Liver (tissue), 9 donors: ENCODE data around the gene CYLD. TPM values are rescaled to one million over a fixed set of nuclear protein-coding genes. Genes with fewer than 3 reads are reported as not detected.

Experiments
- DNase-seq: peaks from one replicate; pipeline ENCODE4 v3.0.0-alpha.2; 2017; ENCODE audit warnings: low spot score
- H3K27ac ChIP-seq, 2 donors: one replicate each; pipeline ENCODE4 v1.7.0; 2013; ENCODE audit warnings: inconsistent platforms in 2 of 2, low read length in 2 of 2, control low read depth in 1 of 2, low read depth in 1 of 2, mild to moderate bottlenecking in 1 of 2
- H3K27me3 ChIP-seq, 4 donors: one replicate each; pipeline versions ENCODE4 v1.6.1 to v1.7.0; 2013; ENCODE audit warnings: low read length in 3 of 4, inconsistent platforms in 1 of 4, mild to moderate bottlenecking in 1 of 4, moderate library complexity in 1 of 4; ENCODE audit not compliant: control insufficient read depth in 4 of 4, insufficient read depth in 4 of 4
- H3K36me3 ChIP-seq, 4 donors: one replicate each; pipeline versions ENCODE4 v1.6.1 to v1.7.0; 2013; ENCODE audit warnings: low read length in 3 of 4, mild to moderate bottlenecking in 3 of 4, low read depth in 1 of 4, moderate library complexity in 1 of 4; ENCODE audit not compliant: control insufficient read depth in 4 of 4, insufficient read depth in 3 of 4
- H3K4me1 ChIP-seq, 4 donors: one replicate each; pipeline versions ENCODE4 v1.6.1 to v1.7.0; 2013; ENCODE audit warnings: low read length in 3 of 4, mild to moderate bottlenecking in 3 of 4, moderate library complexity in 1 of 4; ENCODE audit not compliant: control insufficient read depth in 4 of 4, insufficient read depth in 4 of 4
- H3K4me3 ChIP-seq, 3 donors: one replicate each; pipeline versions ENCODE4 v1.6.1 to v1.7.0; 2013; ENCODE audit warnings: low read length in 3 of 3, control low read depth in 1 of 3, low read depth in 1 of 3, mild to moderate bottlenecking in 1 of 3
- H3K9ac ChIP-seq, 2 donors: one replicate each; pipeline ENCODE4 v1.7.0; 2013; ENCODE audit warnings: low read length in 2 of 2, mild to moderate bottlenecking in 2 of 2, moderate library complexity in 2 of 2, control low read depth in 1 of 2, low read depth in 1 of 2
- H3K9me3 ChIP-seq, 4 donors: one replicate each; pipeline versions ENCODE4 v1.6.1 to v1.7.0; 2013; ENCODE audit warnings: low read length in 3 of 4; ENCODE audit not compliant: control insufficient read depth in 4 of 4
- FOXA1 ChIP-seq: IDR thresholded peaks from 2 replicates; pipeline ENCODE4 v1.6.1; 2016; ENCODE audit warnings: antibody characterized with exemption
- FOXA2 ChIP-seq: IDR thresholded peaks from 2 replicates; pipeline ENCODE4 v1.6.1; 2016; ENCODE audit warnings: antibody characterized with exemption
- GABPA ChIP-seq, 2 donors: IDR thresholded peaks in 1 of 2; conservative IDR thresholded peaks in 1 of 2; 2 replicates each; pipeline ENCODE4 v1.6.1; 2016; ENCODE audit warnings: antibody characterized with exemption in 2 of 2, mild to moderate bottlenecking in 1 of 2, moderate library complexity in 1 of 2
- HNF4A ChIP-seq, 2 donors: conservative IDR thresholded peaks; 2 replicates each; pipeline ENCODE4 v1.6.1; 2016; ENCODE audit warnings: antibody characterized with exemption in 2 of 2, mild to moderate bottlenecking in 2 of 2
- HNF4G ChIP-seq: IDR thresholded peaks from 2 replicates; pipeline ENCODE4 v1.6.1; 2016; ENCODE audit warnings: antibody characterized with exemption
- JUND ChIP-seq, 2 donors: IDR thresholded peaks; 2 replicates each; pipeline ENCODE4 v1.6.1; 2016; ENCODE audit warnings: antibody characterized with exemption in 2 of 2
- MAX ChIP-seq: IDR thresholded peaks from 2 replicates; pipeline ENCODE4 v1.6.1; 2016; ENCODE audit warnings: antibody characterized with exemption
- NR2F2 ChIP-seq: IDR thresholded peaks from 2 replicates; pipeline ENCODE4 v1.6.1; 2016; ENCODE audit warnings: antibody characterized with exemption
- RAD21 ChIP-seq, 2 donors: IDR thresholded peaks; 2 replicates each; pipeline ENCODE4 v1.6.1; 2016; ENCODE audit warnings: antibody characterized with exemption in 2 of 2, mild to moderate bottlenecking in 2 of 2
- RXRA ChIP-seq, 2 donors: IDR thresholded peaks; 2 replicates each; pipeline ENCODE4 v1.6.1; 2017 to 2018; ENCODE audit warnings: antibody characterized with exemption in 2 of 2, mild to moderate bottlenecking in 1 of 2
- SP1 ChIP-seq: IDR thresholded peaks from 2 replicates; pipeline ENCODE4 v1.6.1; 2018; ENCODE audit warnings: antibody characterized with exemption, mild to moderate bottlenecking
- TAF1 ChIP-seq: conservative IDR thresholded peaks from 2 replicates; pipeline ENCODE4 v1.6.1; 2016; ENCODE audit warnings: antibody characterized with exemption, mild to moderate bottlenecking
- YY1 ChIP-seq: IDR thresholded peaks from 2 replicates; pipeline ENCODE4 v1.6.1; 2016; ENCODE audit warnings: antibody characterized with exemption, mild to moderate bottlenecking
- whole genome bisulfite sequencing: extraction: QIAGEN DNeasy Blood & Tissue Kit; methylation state at CpG from one replicate; pipeline ENCODE4 v1.1.7; 2013; 5-methylcytosine and 5-hydroxymethylcytosine counted together
- polyA plus RNA-seq, 2 donors: library from polyadenylated mRNA; stranded (reverse) in 1 of 2; unstranded in 1 of 2; fragments of 200-250 nt in 1 of 2; fragments of >200 nt in 1 of 2; fragmentation: Nextera tagmentation in 1 of 2; extraction: Ambion mirVana in 1 of 2; gene quantifications; one replicate each; pipeline versions ENCODE4 v1.2.1 to v1.2.3, GENCODE V29; 2013 to 2015
- total RNA-seq, 2 donors: library from RNA; depleted of rRNA; stranded (reverse); fragments of >200 nt; gene quantifications; one replicate each; pipeline ENCODE4 v1.2.3, GENCODE V29; 2014
- TF ChIP-seq, protein P1 (sequence below): fragments of 150-350 bp; IDR thresholded peaks from 2 replicates; pipeline ENCODE4 v1.5.1; 2017; ENCODE audit warnings: improper control_type of control experiment, low read depth, low read length; ENCODE audit not compliant: missing input control
- TF ChIP-seq, protein P2 (sequence below): IDR thresholded peaks from 2 replicates; pipeline ENCODE4 v1.6.1; 2016; ENCODE audit warnings: antibody characterized with exemption
- donor health status: healthy.
- donor health status: healthy.
- donor health status: healthy.
- donor health status: healthy.
- donor health status: healthy.

Gene CYLD
- total and polyA plus RNA-seq, 4 donors = 8.2 to 42.7 (median 13.8) TPM

GRCh38 chr16:50797456-50797855 lies 55.6 kb downstream of the CYLD start:
- no peak for DNase-seq
- Histone ChIP-seq H3K9me3 (no peaks in the 10 kb centered on the region), H3K9ac (no peak overlapping the region), H3K36me3 (peaks cover 2 to 53% (median 34%) of the 10 kb centered on the region in 4 donors), H3K4me3 (no peak overlapping the region), H3K27ac (no peak overlapping the region), H3K27me3 (no peaks in the 10 kb centered on the region), H3K4me1 (no peaks in the 10 kb centered on the region)
- 98% methylated on average over 2 of the region's 2 CpGs for WGBS
- TF ChIP-seq SP1 = no peak
- TF ChIP-seq, protein P1, sequence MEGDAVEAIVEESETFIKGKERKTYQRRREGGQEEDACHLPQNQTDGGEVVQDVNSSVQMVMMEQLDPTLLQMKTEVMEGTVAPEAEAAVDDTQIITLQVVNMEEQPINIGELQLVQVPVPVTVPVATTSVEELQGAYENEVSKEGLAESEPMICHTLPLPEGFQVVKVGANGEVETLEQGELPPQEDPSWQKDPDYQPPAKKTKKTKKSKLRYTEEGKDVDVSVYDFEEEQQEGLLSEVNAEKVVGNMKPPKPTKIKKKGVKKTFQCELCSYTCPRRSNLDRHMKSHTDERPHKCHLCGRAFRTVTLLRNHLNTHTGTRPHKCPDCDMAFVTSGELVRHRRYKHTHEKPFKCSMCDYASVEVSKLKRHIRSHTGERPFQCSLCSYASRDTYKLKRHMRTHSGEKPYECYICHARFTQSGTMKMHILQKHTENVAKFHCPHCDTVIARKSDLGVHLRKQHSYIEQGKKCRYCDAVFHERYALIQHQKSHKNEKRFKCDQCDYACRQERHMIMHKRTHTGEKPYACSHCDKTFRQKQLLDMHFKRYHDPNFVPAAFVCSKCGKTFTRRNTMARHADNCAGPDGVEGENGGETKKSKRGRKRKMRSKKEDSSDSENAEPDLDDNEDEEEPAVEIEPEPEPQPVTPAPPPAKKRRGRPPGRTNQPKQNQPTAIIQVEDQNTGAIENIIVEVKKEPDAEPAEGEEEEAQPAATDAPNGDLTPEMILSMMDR = no peak
- TF ChIP-seq MAX = no peak
- no peak for TF ChIP-seq YY1
- TF ChIP-seq RXRA (IDR thresholded peaks at IDR 0.05) = no peak
- TF ChIP-seq, protein P2, sequence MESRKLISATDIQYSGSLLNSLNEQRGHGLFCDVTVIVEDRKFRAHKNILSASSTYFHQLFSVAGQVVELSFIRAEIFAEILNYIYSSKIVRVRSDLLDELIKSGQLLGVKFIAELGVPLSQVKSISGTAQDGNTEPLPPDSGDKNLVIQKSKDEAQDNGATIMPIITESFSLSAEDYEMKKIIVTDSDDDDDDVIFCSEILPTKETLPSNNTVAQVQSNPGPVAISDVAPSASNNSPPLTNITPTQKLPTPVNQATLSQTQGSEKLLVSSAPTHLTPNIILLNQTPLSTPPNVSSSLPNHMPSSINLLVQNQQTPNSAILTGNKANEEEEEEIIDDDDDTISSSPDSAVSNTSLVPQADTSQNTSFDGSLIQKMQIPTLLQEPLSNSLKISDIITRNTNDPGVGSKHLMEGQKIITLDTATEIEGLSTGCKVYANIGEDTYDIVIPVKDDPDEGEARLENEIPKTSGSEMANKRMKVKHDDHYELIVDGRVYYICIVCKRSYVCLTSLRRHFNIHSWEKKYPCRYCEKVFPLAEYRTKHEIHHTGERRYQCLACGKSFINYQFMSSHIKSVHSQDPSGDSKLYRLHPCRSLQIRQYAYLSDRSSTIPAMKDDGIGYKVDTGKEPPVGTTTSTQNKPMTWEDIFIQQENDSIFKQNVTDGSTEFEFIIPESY = no peak
- no peak for TF ChIP-seq GABPA (IDR thresholded peaks at IDR 0.05 in 1 of 2, conservative IDR thresholded peaks at IDR 0.05 in 1 of 2)
- no peak for TF ChIP-seq TAF1

DNA sequence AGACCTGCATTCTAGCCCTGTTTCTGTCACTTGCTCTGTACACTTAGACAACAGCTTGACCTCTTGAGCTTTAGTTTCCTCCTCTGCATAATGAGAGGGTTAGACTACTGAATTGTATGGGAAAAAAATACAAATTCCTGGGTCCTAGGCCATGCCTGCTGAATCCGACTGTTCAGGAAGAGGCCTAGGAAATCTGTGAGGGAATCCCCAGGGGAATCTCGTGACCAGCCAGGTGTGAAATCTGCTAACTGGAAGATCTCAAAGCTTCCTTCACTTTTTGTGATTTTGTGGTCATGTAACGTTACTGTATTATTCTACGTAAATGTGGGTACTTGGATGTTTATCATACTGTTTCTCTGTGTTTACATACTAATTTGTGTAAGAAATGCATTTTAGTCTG lies 58.2 kb downstream of the CYLD start:
- DNase-seq = no peak

GRCh38 chr16:50801036-50801435 lies 59.1 kb downstream of the CYLD start:
- Histone ChIP-seq H3K27me3 (no peaks in the 10 kb centered on the region), H3K4me3 (no peak overlapping the region), H3K9ac (no peak overlapping the region), H3K27ac (no peak overlapping the region), H3K36me3 (peaks cover 2 to 22% (median 14%) of the 10 kb centered on the region in 4 donors), H3K9me3 (no peaks in the 10 kb centered on the region), H3K4me1 (peaks cover 0 to 13% (median 5%) of the 10 kb centered on the region in 4 donors)
- no peak for DNase-seq
- WGBS = 93% methylated on average over 2 of the region's 2 CpGs
- no peak for TF ChIP-seq FOXA2
- no peak for TF ChIP-seq TAF1
- no peak for TF ChIP-seq HNF4A (conservative IDR thresholded peaks at IDR 0.05)
- no peak for TF ChIP-seq HNF4G
- TF ChIP-seq YY1 = no peak
- no peak for TF ChIP-seq NR2F2
- TF ChIP-seq, protein P2 = no peak
- no peak for TF ChIP-seq JUND (IDR thresholded peaks at IDR 0.05)
- TF ChIP-seq FOXA1 = no peak
- TF ChIP-seq, protein P1 = no peak
- no peak for TF ChIP-seq RAD21 (IDR thresholded peaks at IDR 0.05)
- TF ChIP-seq GABPA (IDR thresholded peaks at IDR 0.05 in 1 of 2, conservative IDR thresholded peaks at IDR 0.05 in 1 of 2) = no peak

More for the DNA sequence above, 58.2 kb downstream of the CYLD start:
- no peak overlapping the region for H3K4me3 ChIP-seq
- H3K4me1 ChIP-seq = peaks cover 0 to 10% (median 2%) of the 10 kb centered on the region in 4 donors
- no peaks in the 10 kb centered on the region for H3K27me3 ChIP-seq
- H3K9me3 ChIP-seq = no peaks in the 10 kb centered on the region
- H3K9ac ChIP-seq = no peak overlapping the region
- no peak overlapping the region for H3K27ac ChIP-seq
- no peak for TF ChIP-seq JUND (IDR thresholded peaks at IDR 0.05)
- no peak for TF ChIP-seq YY1
- TF ChIP-seq RXRA (IDR thresholded peaks at IDR 0.05) = no peak
- TF ChIP-seq MAX = no peak
- TF ChIP-seq FOXA2 = no peak
- no peak for TF ChIP-seq HNF4A (conservative IDR thresholded peaks at IDR 0.05)
- no peak for TF ChIP-seq SP1
- 90% methylated on average over 4 of the region's 4 CpGs for WGBS
- H3K36me3 ChIP-seq = peaks cover 2 to 29% (median 24%) of the 10 kb centered on the region in 4 donors
